ENCODE measurements around the gene MVB12B. TPM values are rescaled to one million over a fixed set of nuclear protein-coding genes. Genes with fewer than 3 reads are reported as not detected.

The MVB12B gene
- total and polyA plus RNA-seq, 2 donors from 2014 or later = 4.5 to 12.3 TPM

DNA sequence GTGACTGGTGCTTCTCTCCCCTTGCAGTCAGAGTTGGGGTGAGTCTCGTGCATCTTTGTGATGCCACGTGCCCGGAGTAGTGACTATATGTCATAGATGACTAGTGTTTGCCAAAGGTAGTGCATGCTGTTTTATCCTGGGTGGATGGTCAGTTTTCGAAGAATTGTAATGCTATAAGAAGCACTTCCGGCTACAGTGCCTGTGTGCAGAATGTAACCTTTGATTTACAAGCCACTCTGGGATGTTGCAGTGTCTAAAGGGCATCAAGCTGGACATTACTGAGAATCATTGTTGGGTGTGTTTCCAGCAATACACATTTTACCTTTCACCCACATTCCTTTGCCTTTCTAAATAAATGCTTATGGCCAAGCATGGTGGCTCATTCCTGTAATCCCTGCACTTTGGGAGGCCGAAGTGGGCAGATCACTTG is 16.7 kb downstream of the MVB12B start:
- no peak overlapping the region for H3K27ac ChIP-seq (ENCODE audit: low read depth in 2 of 2, low read length in 2 of 2)
- no peak for FAIRE-seq
- no peak overlapping the region for H3K9ac ChIP-seq (ENCODE audit: low read length in 3 of 3)
- TF ChIP-seq, protein P1, sequence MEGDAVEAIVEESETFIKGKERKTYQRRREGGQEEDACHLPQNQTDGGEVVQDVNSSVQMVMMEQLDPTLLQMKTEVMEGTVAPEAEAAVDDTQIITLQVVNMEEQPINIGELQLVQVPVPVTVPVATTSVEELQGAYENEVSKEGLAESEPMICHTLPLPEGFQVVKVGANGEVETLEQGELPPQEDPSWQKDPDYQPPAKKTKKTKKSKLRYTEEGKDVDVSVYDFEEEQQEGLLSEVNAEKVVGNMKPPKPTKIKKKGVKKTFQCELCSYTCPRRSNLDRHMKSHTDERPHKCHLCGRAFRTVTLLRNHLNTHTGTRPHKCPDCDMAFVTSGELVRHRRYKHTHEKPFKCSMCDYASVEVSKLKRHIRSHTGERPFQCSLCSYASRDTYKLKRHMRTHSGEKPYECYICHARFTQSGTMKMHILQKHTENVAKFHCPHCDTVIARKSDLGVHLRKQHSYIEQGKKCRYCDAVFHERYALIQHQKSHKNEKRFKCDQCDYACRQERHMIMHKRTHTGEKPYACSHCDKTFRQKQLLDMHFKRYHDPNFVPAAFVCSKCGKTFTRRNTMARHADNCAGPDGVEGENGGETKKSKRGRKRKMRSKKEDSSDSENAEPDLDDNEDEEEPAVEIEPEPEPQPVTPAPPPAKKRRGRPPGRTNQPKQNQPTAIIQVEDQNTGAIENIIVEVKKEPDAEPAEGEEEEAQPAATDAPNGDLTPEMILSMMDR (IDR thresholded peaks at IDR 0.05; ENCODE audit: borderline replicate concordance, extremely low read depth, insufficient read depth) = no peak
- no peaks in the 10 kb centered on the region for H3K27me3 ChIP-seq (ENCODE audit: control insufficient read depth, insufficient read depth, low read length)
- no peaks in the 10 kb centered on the region for H3K9me3 ChIP-seq (ENCODE audit: control insufficient read depth in 2 of 3, insufficient read depth in 1 of 3, low read length in 3 of 3)
- peaks cover 0 to 7% (median 0%) of the 10 kb centered on the region in 3 donors for H3K36me3 ChIP-seq (ENCODE audit: control insufficient read depth in 2 of 3, insufficient read depth in 3 of 3, low read length in 3 of 3)
- H3K4me1 ChIP-seq (ENCODE audit: control insufficient read depth in 2 of 3, insufficient read depth in 2 of 3, low read depth in 1 of 3, low read length in 3 of 3) = peaks cover 0 to 2% (median 2%) of the 10 kb centered on the region in 3 donors
- no peak overlapping the region for H3K4me3 ChIP-seq (ENCODE audit: low read length in 3 of 3)
- no peak for DNase-seq
- intact Hi-C loops (cut with DNase I) = no loop called here

DNA sequence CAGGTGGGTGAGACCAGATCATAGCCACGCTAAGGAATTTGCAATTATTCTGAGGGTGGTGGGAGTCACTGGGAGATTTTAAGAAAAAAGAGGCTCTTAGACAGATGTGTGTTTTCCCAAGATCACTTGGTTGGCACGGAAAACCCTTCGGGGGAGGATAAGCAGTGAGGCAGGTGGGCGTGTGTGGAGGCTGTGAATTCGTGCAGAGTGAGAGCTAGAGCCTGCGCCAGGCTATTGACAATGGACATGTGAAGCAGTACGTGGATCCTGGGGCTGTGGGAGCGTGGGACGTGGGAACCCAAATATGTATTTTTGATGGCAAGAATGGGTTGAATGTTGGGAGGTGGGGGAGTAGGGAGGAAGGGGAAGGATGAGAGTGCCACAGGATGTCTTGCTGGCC is 19.4 kb downstream of the MVB12B start:
- FAIRE-seq = no peak
- peaks cover 0 to 1% (median 0%) of the 10 kb centered on the region in 3 donors for H3K9me3 ChIP-seq (ENCODE audit: control insufficient read depth in 2 of 3, insufficient read depth in 1 of 3, low read length in 3 of 3)

DNA sequence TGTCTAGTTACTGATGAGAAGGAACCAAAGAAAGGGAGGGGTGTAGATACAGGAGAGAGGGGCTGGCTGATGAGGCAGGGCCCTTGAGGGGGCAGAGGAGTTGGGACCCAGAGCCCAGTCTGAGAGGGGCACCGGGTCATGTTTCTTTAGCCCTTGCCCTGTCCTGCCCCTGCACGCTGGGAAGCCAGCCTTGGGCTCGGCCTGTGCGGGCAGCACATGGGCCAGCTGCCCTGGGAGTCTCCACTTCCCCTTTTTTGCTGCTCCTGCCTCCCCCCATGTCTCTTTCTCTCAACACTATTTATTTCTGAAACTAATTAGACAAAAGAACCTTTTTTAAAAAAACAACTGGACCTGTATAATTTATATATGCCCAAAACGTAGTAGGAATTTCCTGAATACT is 20.5 kb downstream of the MVB12B start:
- no peak for DNase-seq
- Histone ChIP-seq H3K36me3 (ENCODE audit: control insufficient read depth in 2 of 3, insufficient read depth in 3 of 3, low read length in 3 of 3) (no peaks in the 10 kb centered on the region), H3K27ac (ENCODE audit: low read depth in 2 of 2, low read length in 2 of 2) (no peak overlapping the region), H3K27me3 (ENCODE audit: control insufficient read depth, insufficient read depth, low read length) (no peaks in the 10 kb centered on the region), H3K9ac (ENCODE audit: low read length in 3 of 3) (no peak overlapping the region), H3K9me3 (ENCODE audit: control insufficient read depth in 2 of 3, insufficient read depth in 1 of 3, low read length in 3 of 3) (peaks cover 0 to 3% (median 0%) of the 10 kb centered on the region in 3 donors), H3K4me1 (ENCODE audit: control insufficient read depth in 2 of 3, insufficient read depth in 2 of 3, low read depth in 1 of 3, low read length in 3 of 3) (peaks cover 0 to 4% (median 0%) of the 10 kb centered on the region in 3 donors), H3K4me3 (ENCODE audit: low read length in 3 of 3) (no peak overlapping the region)
- no peak for FAIRE-seq
- TF ChIP-seq, protein P1 (IDR thresholded peaks at IDR 0.05; ENCODE audit: borderline replicate concordance, extremely low read depth, insufficient read depth) = no peak
- intact Hi-C loops (cut with DNase I) = no loop called here

More for the DNA sequence above, 19.4 kb downstream of the MVB12B start:
- Histone ChIP-seq H3K27me3 (ENCODE audit: control insufficient read depth, insufficient read depth, low read length) (no peaks in the 10 kb centered on the region), H3K27ac (ENCODE audit: low read depth in 2 of 2, low read length in 2 of 2) (no peak overlapping the region), H3K4me1 (ENCODE audit: control insufficient read depth in 2 of 3, insufficient read depth in 2 of 3, low read depth in 1 of 3, low read length in 3 of 3) (peaks cover 0 to 4% (median 2%) of the 10 kb centered on the region in 3 donors), H3K9ac (ENCODE audit: low read length in 3 of 3) (no peak overlapping the region), H3K36me3 (ENCODE audit: control insufficient read depth in 2 of 3, insufficient read depth in 3 of 3, low read length in 3 of 3) (peaks cover 0 to 5% (median 0%) of the 10 kb centered on the region in 3 donors), H3K4me3 (ENCODE audit: low read length in 3 of 3) (no peak overlapping the region)
- TF ChIP-seq, protein P1 (IDR thresholded peaks at IDR 0.05; ENCODE audit: borderline replicate concordance, extremely low read depth, insufficient read depth) = no peak
- intact Hi-C loops (cut with DNase I) = no loop called here
- DNase-seq = no peak

Data from kidney (tissue), 14 donors.